ENCODE data around the gene DTNB. TPM values are rescaled to one million over a fixed set of nuclear protein-coding genes. Genes with fewer than 3 reads are reported as not detected.

Gene DTNB
- total RNA-seq, 4 donors from 2014 or later: 12.4 to 28.8 (median 14.9) TPM

DNA sequence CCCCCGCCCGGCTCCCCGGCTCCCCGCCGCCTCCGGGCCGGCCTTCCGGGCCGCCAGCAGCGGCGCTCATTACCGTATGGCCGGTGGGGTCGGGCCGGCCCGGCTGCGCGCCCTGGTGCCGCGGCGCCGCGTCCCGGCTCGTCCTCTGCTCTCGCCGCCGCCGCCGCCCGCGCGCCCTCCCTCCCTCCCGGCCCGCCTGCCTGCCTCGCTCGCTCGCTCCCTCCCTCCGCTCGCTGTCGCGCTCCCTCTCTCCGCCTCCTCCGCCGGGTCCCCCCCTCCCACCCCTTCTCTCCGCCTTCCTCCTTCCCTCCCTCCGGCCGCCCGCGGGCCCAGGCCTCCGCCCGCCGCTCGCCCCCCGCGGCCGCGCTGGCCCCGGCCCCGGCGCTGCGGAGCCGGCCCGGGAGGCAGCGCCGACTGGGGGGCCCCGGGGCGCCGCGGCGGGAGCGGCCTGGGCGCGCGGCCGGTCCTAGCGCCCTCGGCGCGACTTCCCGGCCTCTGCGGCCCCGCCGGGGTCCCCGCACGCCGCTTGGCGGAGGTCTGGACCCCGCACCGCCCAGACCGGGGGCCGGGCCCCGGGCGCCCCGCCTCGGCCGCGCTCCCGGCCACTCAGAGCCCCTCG lies 331.5 kb downstream of the DTNB start, which contains the start of gene DNMT3A:
Gene DNMT3A, minus strand, starts transcription at position 173 of the 619 bp plus-strand sequence. CDS start 27,941 bp downstream, outside the sequence.
- peak; percentile 67 to 75 for DNase-seq
- intact Hi-C loops (cut with DNase I; ENCODE audit: low total_unique reads): no loop called here
- Histone ChIP-seq H3K4me3 (peak within 1 kb of the TSS; percentile 40 to 83), H3K36me3 (no peaks in the 10 kb centered on the region), H3K27ac (peak within 1 kb of the TSS; percentile 85 to 90), H3K27me3 (no peaks in the 10 kb centered on the region), H3K9me3 (no peaks in the 10 kb centered on the region), H3K4me1 (peaks cover 0 to 8% of the 10 kb centered on the region in 2 donors)
- no peak for TF ChIP-seq POLR2A (IDR thresholded peaks at IDR 0.05)
- TF ChIP-seq, protein P1, sequence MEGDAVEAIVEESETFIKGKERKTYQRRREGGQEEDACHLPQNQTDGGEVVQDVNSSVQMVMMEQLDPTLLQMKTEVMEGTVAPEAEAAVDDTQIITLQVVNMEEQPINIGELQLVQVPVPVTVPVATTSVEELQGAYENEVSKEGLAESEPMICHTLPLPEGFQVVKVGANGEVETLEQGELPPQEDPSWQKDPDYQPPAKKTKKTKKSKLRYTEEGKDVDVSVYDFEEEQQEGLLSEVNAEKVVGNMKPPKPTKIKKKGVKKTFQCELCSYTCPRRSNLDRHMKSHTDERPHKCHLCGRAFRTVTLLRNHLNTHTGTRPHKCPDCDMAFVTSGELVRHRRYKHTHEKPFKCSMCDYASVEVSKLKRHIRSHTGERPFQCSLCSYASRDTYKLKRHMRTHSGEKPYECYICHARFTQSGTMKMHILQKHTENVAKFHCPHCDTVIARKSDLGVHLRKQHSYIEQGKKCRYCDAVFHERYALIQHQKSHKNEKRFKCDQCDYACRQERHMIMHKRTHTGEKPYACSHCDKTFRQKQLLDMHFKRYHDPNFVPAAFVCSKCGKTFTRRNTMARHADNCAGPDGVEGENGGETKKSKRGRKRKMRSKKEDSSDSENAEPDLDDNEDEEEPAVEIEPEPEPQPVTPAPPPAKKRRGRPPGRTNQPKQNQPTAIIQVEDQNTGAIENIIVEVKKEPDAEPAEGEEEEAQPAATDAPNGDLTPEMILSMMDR (IDR thresholded peaks at IDR 0.05): no peak

DNA sequence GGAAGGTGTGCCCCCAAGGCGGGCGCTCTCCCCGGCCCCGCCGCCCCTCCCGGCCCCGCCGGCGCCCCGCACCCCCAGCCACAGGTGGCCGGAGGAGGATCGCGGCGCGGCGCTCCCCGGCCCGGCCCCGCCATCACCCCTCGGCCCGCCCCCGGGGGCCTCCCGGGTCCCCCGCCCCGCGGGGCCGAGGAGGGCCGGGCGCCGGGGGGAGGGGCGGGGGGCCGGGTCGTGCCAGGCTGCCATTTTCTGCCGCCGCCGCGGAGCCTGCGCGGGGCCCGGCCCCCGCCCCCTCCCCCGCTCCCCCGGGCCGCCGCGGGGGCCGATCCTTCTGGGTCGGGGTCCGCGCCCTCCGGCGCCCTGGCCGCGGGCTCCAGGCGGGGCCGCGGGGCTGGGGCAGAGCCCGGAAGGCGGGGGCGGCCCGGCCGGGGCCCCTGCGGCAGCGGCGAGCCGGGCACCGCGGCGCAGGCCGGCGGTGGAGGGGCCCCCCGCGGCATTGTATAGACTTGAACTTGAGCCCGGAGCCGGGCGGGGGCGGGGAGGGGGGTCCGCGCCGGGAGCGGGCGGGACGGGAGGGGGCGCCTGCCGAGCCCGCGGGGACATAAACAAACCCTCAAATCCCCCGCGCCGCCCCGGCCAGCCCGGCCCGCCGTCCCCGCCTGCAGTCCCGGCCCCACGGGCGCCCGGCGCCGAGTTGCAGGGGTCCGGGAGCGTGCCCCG lies 332.2 kb downstream of the DTNB start:
- intact Hi-C loops (cut with DNase I; ENCODE audit: low total_unique reads): no loop called here
- no peaks in the 10 kb centered on the region for H3K36me3 ChIP-seq
- no peaks in the 10 kb centered on the region for H3K27me3 ChIP-seq
- peak overlapping the region; percentile 85 to 90 for H3K27ac ChIP-seq
- TF ChIP-seq POLR2A (IDR thresholded peaks at IDR 0.05): no peak
- TF ChIP-seq, protein P1 (IDR thresholded peaks at IDR 0.05): no peak
- peak in 1 of 2 donors; percentile 46 for DNase-seq
- H3K4me1 ChIP-seq: peaks cover 0 to 8% of the 10 kb centered on the region in 2 donors
- peak overlapping the region; percentile 40 to 83 for H3K4me3 ChIP-seq
- H3K9me3 ChIP-seq: no peaks in the 10 kb centered on the region

DNA sequence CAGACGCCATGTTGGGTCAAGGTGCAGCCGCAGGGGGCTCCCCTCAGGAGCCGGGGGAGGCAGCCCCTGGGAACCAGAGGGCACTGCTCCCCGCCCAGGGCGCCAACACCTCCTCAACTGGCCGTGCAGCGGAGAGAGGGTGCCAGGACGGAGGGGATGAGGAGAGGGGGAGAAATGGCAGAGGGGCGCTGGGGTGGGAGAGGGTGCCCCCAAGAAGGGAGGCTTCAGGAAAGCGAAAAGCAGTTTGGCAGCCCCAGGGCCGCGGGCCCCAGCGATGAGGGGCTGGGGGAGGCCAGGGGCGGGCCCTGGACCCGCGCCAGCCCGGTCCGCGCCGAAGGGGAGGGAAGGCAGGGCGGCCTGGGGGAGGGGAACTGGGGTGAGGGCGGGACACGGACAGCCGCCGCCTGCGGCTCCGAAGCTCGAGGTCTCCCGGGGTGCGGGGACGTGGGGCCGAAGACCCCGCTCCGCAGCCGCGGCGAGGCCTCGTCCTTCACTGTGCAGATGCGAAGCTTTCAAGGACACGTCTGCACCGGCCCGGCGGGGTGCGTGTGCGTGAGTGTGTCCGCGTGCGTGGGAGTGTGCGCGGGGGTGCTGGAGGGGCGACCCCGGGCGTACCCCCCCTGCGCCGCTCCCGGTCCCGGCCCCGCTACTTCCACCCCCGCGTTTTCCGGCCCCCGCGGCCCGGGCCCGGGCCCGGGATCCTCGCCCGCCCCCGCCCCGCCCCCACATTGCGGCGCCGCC lies 333.0 kb downstream of the DTNB start:
- H3K36me3 ChIP-seq: no peaks in the 10 kb centered on the region
- H3K4me3 ChIP-seq: peak overlapping the region; percentile 40 to 83
- H3K4me1 ChIP-seq: peaks cover 0 to 8% of the 10 kb centered on the region in 2 donors
- no peaks in the 10 kb centered on the region for H3K27me3 ChIP-seq
- TF ChIP-seq, protein P1 (IDR thresholded peaks at IDR 0.05): peak in 1 of 4 experiments; percentile 2
- no peak for TF ChIP-seq POLR2A (IDR thresholded peaks at IDR 0.05)
- intact Hi-C loops (cut with DNase I; ENCODE audit: low total_unique reads): no loop called here
- peak overlapping the region; percentile 85 to 90 for H3K27ac ChIP-seq
- no peaks in the 10 kb centered on the region for H3K9me3 ChIP-seq
- DNase-seq: peak; percentile 42 to 56

DNA sequence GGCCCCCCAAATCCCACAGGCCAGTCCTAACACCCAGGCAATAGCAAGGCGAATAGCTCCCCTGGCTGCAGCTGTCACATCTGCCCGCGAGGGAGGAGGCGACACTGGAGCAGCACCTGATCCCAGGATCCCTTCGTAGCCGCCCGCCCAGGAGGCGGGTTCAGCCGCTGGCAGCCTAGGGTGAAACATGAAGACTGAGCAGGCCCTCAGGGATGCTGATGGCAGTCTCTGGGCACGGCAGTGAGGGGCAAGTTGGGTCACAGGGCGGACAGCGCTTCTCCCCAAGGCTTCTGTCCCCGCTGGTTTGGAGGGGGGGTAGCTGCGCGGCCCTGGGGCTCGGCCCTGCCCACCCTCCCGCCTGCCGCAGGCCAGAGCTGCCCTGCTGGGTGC lies 333.6 kb downstream of the DTNB start:
- peak; percentile 51 to 70 for DNase-seq
- intact Hi-C loops (cut with DNase I; ENCODE audit: low total_unique reads): no loop called here

More for the DNA sequence above, 333.6 kb downstream of the DTNB start:
- Histone ChIP-seq H3K4me3 (peak overlapping the region in 1 of 2 donors; percentile 83), H3K27me3 (no peaks in the 10 kb centered on the region), H3K36me3 (no peaks in the 10 kb centered on the region), H3K9me3 (no peaks in the 10 kb centered on the region), H3K27ac (peak overlapping the region; percentile 85 to 90), H3K4me1 (peaks cover 0 to 8% of the 10 kb centered on the region in 2 donors)
- TF ChIP-seq, protein P1 (IDR thresholded peaks at IDR 0.05): no peak
- TF ChIP-seq POLR2A (IDR thresholded peaks at IDR 0.05): no peak

Data from uterus (tissue), 4 donors.